ENCODE measurements around the gene FAM9C. TPM values are rescaled to one million over a fixed set of nuclear protein-coding genes. Genes with fewer than 3 reads are reported as not detected.
"Not testable (repeated sequence)": the region's sequence is repeated elsewhere in the genome, so short reads cannot be mapped to it uniquely, and the experiment has no call there.

The FAM9C gene
- total RNA-seq, 2 experiments from 2014 or later = not detected

DNA sequence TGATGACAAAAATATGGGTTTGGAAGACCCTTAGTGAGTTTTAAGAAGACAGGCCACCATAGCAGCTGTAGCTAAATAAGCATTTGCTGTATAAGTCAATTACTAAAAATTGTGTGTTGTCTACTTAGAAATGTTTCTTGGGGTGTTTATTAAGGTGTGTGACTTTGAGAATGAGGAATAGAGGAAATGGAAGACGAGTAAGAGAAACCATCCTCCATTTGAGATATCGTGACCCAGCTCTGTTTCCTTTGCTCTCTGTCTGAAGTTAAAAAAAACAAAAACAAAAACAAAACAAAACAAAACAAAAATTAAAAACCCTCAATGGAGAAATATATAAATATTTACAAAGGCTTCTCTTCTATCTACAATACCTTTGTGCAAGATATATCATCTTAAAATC is 41.7 kb upstream of the FAM9C start:
- H3K4me1 Mint-ChIP-seq (ENCODE audit: low read depth) = peaks cover 92% of the 10 kb centered on the region
- no peaks in the 10 kb centered on the region for H3K9me3 Mint-ChIP-seq
- TF ChIP-seq, protein P1, sequence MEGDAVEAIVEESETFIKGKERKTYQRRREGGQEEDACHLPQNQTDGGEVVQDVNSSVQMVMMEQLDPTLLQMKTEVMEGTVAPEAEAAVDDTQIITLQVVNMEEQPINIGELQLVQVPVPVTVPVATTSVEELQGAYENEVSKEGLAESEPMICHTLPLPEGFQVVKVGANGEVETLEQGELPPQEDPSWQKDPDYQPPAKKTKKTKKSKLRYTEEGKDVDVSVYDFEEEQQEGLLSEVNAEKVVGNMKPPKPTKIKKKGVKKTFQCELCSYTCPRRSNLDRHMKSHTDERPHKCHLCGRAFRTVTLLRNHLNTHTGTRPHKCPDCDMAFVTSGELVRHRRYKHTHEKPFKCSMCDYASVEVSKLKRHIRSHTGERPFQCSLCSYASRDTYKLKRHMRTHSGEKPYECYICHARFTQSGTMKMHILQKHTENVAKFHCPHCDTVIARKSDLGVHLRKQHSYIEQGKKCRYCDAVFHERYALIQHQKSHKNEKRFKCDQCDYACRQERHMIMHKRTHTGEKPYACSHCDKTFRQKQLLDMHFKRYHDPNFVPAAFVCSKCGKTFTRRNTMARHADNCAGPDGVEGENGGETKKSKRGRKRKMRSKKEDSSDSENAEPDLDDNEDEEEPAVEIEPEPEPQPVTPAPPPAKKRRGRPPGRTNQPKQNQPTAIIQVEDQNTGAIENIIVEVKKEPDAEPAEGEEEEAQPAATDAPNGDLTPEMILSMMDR (IDR thresholded peaks at IDR 0.05) = no peak
- H3K4me3 ChIP-seq (ENCODE audit: low read length) = peak overlapping the region; percentile 41
- H3K4me1 ChIP-seq (ENCODE audit: insufficient read depth, low read length) = peaks cover 74% of the 10 kb centered on the region
- ATAC-seq (ENCODE audit: poor library complexity) = no peak
- no peaks in the 10 kb centered on the region for H3K27me3 Mint-ChIP-seq
- CTCF ChIA-PET = interaction anchor here (1.0 to 3.6 kb wide), 4 partner anchors 68 to 402 kb away, joined by 3 to 22 read pairs (median 4); no protein-coding TSS in a partner anchor
- H3K36me3 ChIP-seq (ENCODE audit: insufficient read depth, low read length) = no peaks in the 10 kb centered on the region
- H3K27me3 ChIP-seq (ENCODE audit: control insufficient read depth in 1 of 2, insufficient read depth in 2 of 2, low read length in 2 of 2) = no peaks in the 10 kb centered on the region
- POLR2A ChIA-PET = interaction anchor here (0.7 to 14.0 kb wide), 25 partner anchors 11 to 566 kb away, joined by 3 to 1205 read pairs (median 7); partner anchors contain the start of genes TCEANC and TMSB4X
- no peaks in the 10 kb centered on the region for H3K9me3 ChIP-seq (ENCODE audit: control insufficient read depth in 1 of 2, insufficient read depth in 1 of 2, low read length in 2 of 2)
- peak overlapping the region; percentile 95 for H3K27ac Mint-ChIP-seq
- intact Hi-C loops (cut with DNase I, micrococcal nuclease) = loop anchor here (2.0 to 5.0 kb wide), 2 partner anchors 54 to 87 kb away; no protein-coding TSS in a partner anchor
- peak overlapping the region; percentile 66 to 94 for H3K27ac ChIP-seq (ENCODE audit: low read depth in 1 of 2, low read length in 2 of 2)
- no peak for DNase-seq
- H3K36me3 Mint-ChIP-seq (ENCODE audit: low read depth) = no peaks in the 10 kb centered on the region
- peak overlapping the region; percentile 85 for H3K4me3 Mint-ChIP-seq

DNA sequence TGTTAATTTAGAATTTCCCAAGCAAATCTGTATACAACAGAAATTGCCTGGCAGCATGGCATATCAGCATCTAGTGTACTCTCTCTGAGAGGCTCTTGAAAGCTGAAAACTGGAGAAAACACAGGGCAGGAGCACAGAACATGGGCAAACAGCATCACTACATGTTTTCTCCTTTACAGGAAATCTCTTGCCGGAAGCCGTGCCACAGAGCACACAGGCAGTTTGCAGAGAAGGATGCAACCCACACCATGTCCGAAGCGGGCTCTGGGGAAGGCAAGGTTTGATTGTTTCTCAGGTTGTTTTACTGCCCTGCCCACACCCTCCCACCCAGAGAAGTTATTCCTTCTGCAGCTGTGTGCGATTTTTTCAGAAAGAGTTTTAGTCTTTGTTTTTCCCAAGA is 41.1 kb upstream of the FAM9C start:
- Mint-ChIP-seq H3K9me3 (no peaks in the 10 kb centered on the region), H3K27me3 (no peaks in the 10 kb centered on the region), H3K27ac (peak overlapping the region; percentile 95), H3K36me3 (ENCODE audit: low read depth) (no peaks in the 10 kb centered on the region), H3K4me1 (ENCODE audit: low read depth) (peaks cover 92% of the 10 kb centered on the region), H3K4me3 (peak overlapping the region; percentile 85)
- no peaks in the 10 kb centered on the region for H3K9me3 ChIP-seq (ENCODE audit: control insufficient read depth in 1 of 2, insufficient read depth in 1 of 2, low read length in 2 of 2)
- intact Hi-C loops (cut with DNase I, micrococcal nuclease) = loop anchor here (1.0 to 5.0 kb wide), 4 partner anchors 11 to 53 kb away; no protein-coding TSS in a partner anchor
- H3K27ac ChIP-seq (ENCODE audit: low read depth in 1 of 2, low read length in 2 of 2) = peak overlapping the region; percentile 66 to 94
- H3K4me1 ChIP-seq (ENCODE audit: insufficient read depth, low read length) = peaks cover 74% of the 10 kb centered on the region
- peak; percentile 42 for ATAC-seq (ENCODE audit: poor library complexity)
- no peaks in the 10 kb centered on the region for H3K27me3 ChIP-seq (ENCODE audit: control insufficient read depth in 1 of 2, insufficient read depth in 2 of 2, low read length in 2 of 2)
- DNase-seq = peak in 13 of 14 experiments; percentile 39 to 77 (median 58)
- no peaks in the 10 kb centered on the region for H3K36me3 ChIP-seq (ENCODE audit: insufficient read depth, low read length)
- CTCF ChIA-PET = interaction anchor here (1.1 to 3.6 kb wide), 3 partner anchors 68 to 403 kb away, joined by 3 to 22 read pairs (median 3); no protein-coding TSS in a partner anchor
- TF ChIP-seq, protein P1 (IDR thresholded peaks at IDR 0.05) = no peak
- POLR2A ChIA-PET = interaction anchor here (0.7 to 14.0 kb wide), 23 partner anchors 10 to 567 kb away, joined by 3 to 1205 read pairs (median 7); partner anchors contain the start of genes TCEANC and TMSB4X
- H3K4me3 ChIP-seq (ENCODE audit: low read length) = peak overlapping the region; percentile 41

DNA sequence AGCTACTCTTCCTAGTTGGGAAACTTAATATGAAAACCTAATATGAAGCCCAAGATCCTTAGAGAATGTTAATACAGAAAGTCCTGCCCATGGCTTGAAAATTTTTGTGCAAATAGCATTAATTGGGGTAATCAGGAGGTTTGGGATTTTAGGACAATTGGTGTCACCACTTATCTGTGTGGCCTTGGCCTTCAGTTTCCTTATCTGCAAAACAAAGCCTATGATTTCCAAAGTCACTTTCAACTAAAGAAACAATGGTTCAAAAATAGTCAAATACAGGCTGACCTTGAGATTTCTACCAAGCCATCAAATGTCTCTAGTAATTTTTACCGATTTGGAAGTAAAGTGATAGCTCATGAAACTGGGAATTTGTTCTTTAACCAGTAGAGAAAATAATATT is 40.2 kb upstream of the FAM9C start:
- CTCF ChIA-PET = interaction anchor here (1.4 kb wide), 1 partner anchor 138 kb away, joined by 4 read pairs; no protein-coding TSS in a partner anchor
- H3K4me3 Mint-ChIP-seq = peak overlapping the region; percentile 54
- POLR2A ChIA-PET = interaction anchor here (0.7 to 14.0 kb wide), 14 partner anchors 9 to 605 kb away, joined by 3 to 1205 read pairs (median 39); partner anchors contain the start of genes RAB9A and TMSB4X
- DNase-seq (no peak), ATAC-seq (ENCODE audit: poor library complexity) (no peak)
- no peaks in the 10 kb centered on the region for H3K27me3 ChIP-seq (ENCODE audit: control insufficient read depth in 1 of 2, insufficient read depth in 2 of 2, low read length in 2 of 2)
- no peaks in the 10 kb centered on the region for H3K36me3 ChIP-seq (ENCODE audit: insufficient read depth, low read length)
- H3K4me3 ChIP-seq (ENCODE audit: low read length) = no peak overlapping the region
- peak overlapping the region; percentile 95 for H3K27ac Mint-ChIP-seq
- intact Hi-C loops (cut with DNase I, micrococcal nuclease) = loop anchor here (1.0 to 5.0 kb wide), 4 partner anchors 10 to 52 kb away; no protein-coding TSS in a partner anchor
- H3K4me1 Mint-ChIP-seq (ENCODE audit: low read depth) = peaks cover 91% of the 10 kb centered on the region
- H3K27me3 Mint-ChIP-seq = no peaks in the 10 kb centered on the region
- peak overlapping the region; percentile 16 to 29 for H3K27ac ChIP-seq (ENCODE audit: low read depth in 1 of 2, low read length in 2 of 2)
- H3K9me3 ChIP-seq (ENCODE audit: control insufficient read depth in 1 of 2, insufficient read depth in 1 of 2, low read length in 2 of 2) = no peaks in the 10 kb centered on the region
- peaks cover 73% of the 10 kb centered on the region for H3K4me1 ChIP-seq (ENCODE audit: insufficient read depth, low read length)
- H3K36me3 Mint-ChIP-seq (ENCODE audit: low read depth) = no peaks in the 10 kb centered on the region
- H3K9me3 Mint-ChIP-seq = no peaks in the 10 kb centered on the region
- TF ChIP-seq, protein P1 (IDR thresholded peaks at IDR 0.05) = no peak

DNA sequence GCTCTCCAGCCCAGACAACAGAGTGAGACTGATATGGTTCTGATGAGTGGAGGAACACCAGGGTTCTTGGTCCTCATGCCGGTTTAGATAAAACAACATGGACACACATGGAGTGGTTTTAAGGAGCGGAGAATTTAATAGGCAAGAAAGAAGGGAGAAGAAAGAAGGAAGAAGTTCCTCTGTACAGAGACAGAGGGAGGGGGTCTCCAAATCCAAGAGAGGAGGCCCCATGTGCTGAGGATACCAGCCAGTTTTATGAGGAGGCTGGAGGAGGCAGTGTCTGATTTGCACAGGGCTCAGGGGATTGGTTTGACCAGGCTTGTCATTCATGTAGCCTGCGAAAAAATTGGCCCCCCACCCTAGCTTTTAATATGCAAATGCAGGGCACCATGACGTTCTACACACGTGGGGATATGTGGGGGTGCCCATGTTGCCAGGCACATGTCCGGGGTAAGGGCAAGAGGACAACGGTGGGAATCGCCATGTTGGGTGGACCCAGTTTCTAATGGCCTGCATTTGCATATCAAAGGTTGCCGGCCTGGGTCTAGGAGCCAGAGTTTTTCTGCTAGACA is 39.4 kb upstream of the FAM9C start:
- not testable (repeated sequence) for DNase-seq; H3K36me3 Mint-ChIP-seq (ENCODE audit: low read depth); H3K27me3 ChIP-seq (ENCODE audit: control insufficient read depth in 1 of 2, insufficient read depth in 2 of 2, low read length in 2 of 2); H3K27me3 Mint-ChIP-seq; ATAC-seq (ENCODE audit: poor library complexity); H3K4me3 ChIP-seq (ENCODE audit: low read length); H3K9me3 ChIP-seq (ENCODE audit: control insufficient read depth in 1 of 2, insufficient read depth in 1 of 2, low read length in 2 of 2); H3K9me3 Mint-ChIP-seq; H3K36me3 ChIP-seq (ENCODE audit: insufficient read depth, low read length)
- ChIA-PET POLR2A (interaction anchor here (1.0 to 14.0 kb wide), 5 partner anchors 32 to 107 kb away, joined by 3 to 1205 read pairs (median 102); partner anchors contain the start of gene TMSB4X), CTCF (interaction anchor here (1.4 kb wide), 1 partner anchor 137 kb away, joined by 4 read pairs; no protein-coding TSS in a partner anchor)
- H3K27ac Mint-ChIP-seq = peak overlapping the region; percentile 95
- peaks cover 75% of the 10 kb centered on the region for H3K4me1 ChIP-seq (ENCODE audit: insufficient read depth, low read length)
- H3K27ac ChIP-seq (ENCODE audit: low read depth in 1 of 2, low read length in 2 of 2) = peak overlapping the region in 1 of 2 donors; percentile 41
- intact Hi-C loops (cut with DNase I, micrococcal nuclease) = loop anchor here (2.0 kb wide), 2 partner anchors 13 to 33 kb away; no protein-coding TSS in a partner anchor
- peaks cover 92% of the 10 kb centered on the region for H3K4me1 Mint-ChIP-seq (ENCODE audit: low read depth)
- H3K4me3 Mint-ChIP-seq = peak overlapping the region; percentile 51
